IMR-90 (cell line): ENCODE data around the gene HSPB7. TPM values are rescaled to one million over a fixed set of nuclear protein-coding genes. Genes with fewer than 3 reads are reported as not detected.

Experiments
- ATAC-seq: fragments of 200-7000 bp; cut with Tn5 transposase; 2 replicates; pipeline ENCODE4 v1.9.1; 2020; ENCODE audit warnings: low read depth, mild to moderate bottlenecking, moderate library complexity
- BruUV-seq: library from RNA; stranded (reverse); fragments of 400-500 nt; replicated peaks from 2 replicates; lab custom pipeline; 2021; lab: Mats Ljungman, UMichigan
- CTCF ChIA-PET: fragments of 300-600 bp; formaldehyde crosslinking; extraction: SDS; loops from one replicate; lab custom pipeline; 2021; ENCODE audit warnings: antibody characterized with exemption; lab: Yijun Ruan, JAX
- POLR2A ChIA-PET: fragments of 300-600 bp; sonication (Branson Sonifier 250); formaldehyde crosslinking; loops from one replicate; lab custom pipeline; 2022; ENCODE audit warnings: antibody characterized with exemption; ENCODE audit not compliant: unreplicated experiment; lab: Charles Lee
- DNase-seq: peaks from one replicate; pipeline ENCODE4 v3.0.0; 2013
- H2AFZ ChIP-seq: replicated peaks from 2 replicates; pipeline ENCODE3; 2013; ENCODE audit warnings: low read length, mild to moderate bottlenecking; ENCODE audit not compliant: poor library complexity
- H2AK5ac ChIP-seq: 2 replicates; pipeline ENCODE4 v1.6.1; 2013; ENCODE audit warnings: low read depth, low read length, inconsistent platforms
- H2AK9ac ChIP-seq: replicated peaks from 2 replicates; pipeline ENCODE3; 2013; ENCODE audit warnings: mild to moderate bottlenecking, low read depth, low read length, moderate library complexity; ENCODE audit not compliant: poor library complexity
- H2BK120ac ChIP-seq: 2 replicates; pipeline ENCODE4 v1.6.1; 2013; ENCODE audit warnings: low read depth, low read length, inconsistent platforms
- H2BK15ac ChIP-seq: 3 replicates; pipeline ENCODE4 v1.6.1; 2013; ENCODE audit warnings: low read depth, low read length, inconsistent platforms
- H2BK20ac ChIP-seq: 2 replicates; pipeline ENCODE4 v1.6.1; 2013; ENCODE audit warnings: low read depth, mild to moderate bottlenecking, inconsistent platforms, low read length, moderate library complexity
- H2BK5ac ChIP-seq: 2 replicates; pipeline ENCODE4 v1.6.1; 2013; ENCODE audit warnings: mild to moderate bottlenecking, low read depth, low read length, inconsistent platforms; ENCODE audit not compliant: poor library complexity, severe bottlenecking
- H3K14ac ChIP-seq: replicated peaks from 2 replicates; pipeline ENCODE4 v1.6.1; 2013; ENCODE audit warnings: low read depth, low read length, inconsistent platforms
- H3K18ac ChIP-seq: 2 replicates; pipeline ENCODE4 v1.6.1; 2013; ENCODE audit warnings: low read depth, low read length, control low read depth
- H3K23ac ChIP-seq: 2 replicates; pipeline ENCODE4 v1.6.1; 2013; ENCODE audit warnings: low read depth, low read length, inconsistent platforms
- H3K27ac ChIP-seq: 2 replicates; pipeline ENCODE4 v1.5.1; 2013; ENCODE audit warnings: mild to moderate bottlenecking, control low read depth, low read length; ENCODE audit not compliant: insufficient read depth
- H3K27me3 ChIP-seq: 2 replicates; pipeline ENCODE4 v1.6.1; 2013; ENCODE audit warnings: low read length; ENCODE audit not compliant: control insufficient read depth, insufficient read depth
- H3K36me3 ChIP-seq: 2 replicates; pipeline ENCODE4 v1.6.1; 2013; ENCODE audit warnings: low read length, mixed read lengths; ENCODE audit not compliant: control insufficient read depth, insufficient read depth
- H3K4ac ChIP-seq: 2 replicates; pipeline ENCODE4 v1.6.1; 2013; ENCODE audit warnings: low read depth, low read length, inconsistent platforms
- H3K4me1 ChIP-seq: 2 replicates; pipeline ENCODE4 v1.6.1; 2013; ENCODE audit warnings: low read length, mixed read lengths; ENCODE audit not compliant: control insufficient read depth, insufficient read depth
- H3K4me2 ChIP-seq: 2 replicates; pipeline ENCODE4 v1.6.1; 2013; ENCODE audit warnings: low read depth, mild to moderate bottlenecking, control low read depth, low read length, moderate library complexity
- H3K4me3 ChIP-seq: 2 replicates; pipeline ENCODE4 v1.5.1; 2013; ENCODE audit warnings: low read depth, mild to moderate bottlenecking, control low read depth, low read length, moderate library complexity; ENCODE audit not compliant: insufficient read depth
- H3K56ac ChIP-seq: 2 replicates; pipeline ENCODE4 v1.6.1; 2013; ENCODE audit warnings: low read length, inconsistent platforms; ENCODE audit not compliant: insufficient read depth; ENCODE audit errors: extremely low read depth
- H3K79me1 ChIP-seq, 2 experiments: 2 replicates each; pipeline ENCODE4 v1.6.1; 2013; ENCODE audit warnings: low read length in 2 of 2, inconsistent platforms in 1 of 2, low read depth in 1 of 2
- H3K9ac ChIP-seq: 2 replicates; pipeline ENCODE4 v1.6.1; 2013; ENCODE audit warnings: low read depth, low read length, control low read depth
- H3K9me1 ChIP-seq: 2 replicates; pipeline ENCODE4 v1.6.1; 2013; ENCODE audit warnings: low read length, inconsistent platforms; ENCODE audit not compliant: insufficient read depth
- H3K9me3 ChIP-seq: 2 replicates; pipeline ENCODE4 v1.6.1; 2013; ENCODE audit warnings: low read length; ENCODE audit not compliant: control insufficient read depth, insufficient read depth
- H4K20me1 ChIP-seq: 2 replicates; pipeline ENCODE4 v1.6.1; 2013; ENCODE audit warnings: low read length, inconsistent platforms; ENCODE audit not compliant: insufficient read depth
- H4K5ac ChIP-seq: 2 replicates; pipeline ENCODE4 v1.6.1; 2013; ENCODE audit warnings: mild to moderate bottlenecking, low read depth, low read length, control low read depth
- H4K8ac ChIP-seq, 2 experiments: 2 replicates each; pipeline ENCODE4 v1.6.1; 2013; ENCODE audit warnings: low read depth in 2 of 2, low read length in 2 of 2, control low read depth in 1 of 2, inconsistent platforms in 1 of 2
- H4K91ac ChIP-seq: 2 replicates; pipeline ENCODE4 v1.6.1; 2013; ENCODE audit warnings: low read depth, low read length, inconsistent platforms; ENCODE audit not compliant: insufficient read depth
- BHLHE40 ChIP-seq: fragments of 150-350 bp; IDR thresholded peaks from 2 replicates; pipeline ENCODE4 v1.6.1; 2016; ENCODE audit warnings: mild to moderate bottlenecking, low read depth, low read length
- CEBPB ChIP-seq: IDR thresholded peaks from 2 replicates; pipeline ENCODE4 v1.6.1; 2012; ENCODE audit warnings: low read depth, low read length, improper control_type of control experiment
- ELK1 ChIP-seq: fragments of 150-350 bp; IDR thresholded peaks from 2 replicates; pipeline ENCODE4 v1.6.1; 2016; ENCODE audit warnings: low read depth, mild to moderate bottlenecking, low read length, moderate library complexity, borderline replicate concordance
- FOS ChIP-seq: fragments of 150-350 bp; IDR thresholded peaks from 2 replicates; pipeline ENCODE4 v1.6.1; 2016; ENCODE audit warnings: low read depth, low read length
- MAFK ChIP-seq: IDR thresholded peaks from 2 replicates; pipeline ENCODE4 v1.6.1; 2012; ENCODE audit warnings: low read depth, low read length, improper control_type of control experiment
- MAZ ChIP-seq: IDR thresholded peaks from 2 replicates; pipeline ENCODE4 v1.6.1; 2012; ENCODE audit warnings: low read depth, mild to moderate bottlenecking, low read length, improper control_type of control experiment, moderate library complexity, borderline replicate concordance
- MXI1 ChIP-seq: IDR thresholded peaks from 2 replicates; pipeline ENCODE4 v1.6.1; 2012; ENCODE audit warnings: low read depth, mild to moderate bottlenecking, low read length, moderate library complexity, borderline replicate concordance
- NFE2L2 ChIP-seq: fragments of 150-350 bp; IDR thresholded peaks from 2 replicates; pipeline ENCODE4 v1.6.1; 2016; ENCODE audit warnings: low read depth, mild to moderate bottlenecking, low read length
- POLR2A ChIP-seq: IDR thresholded peaks from 2 replicates; pipeline ENCODE4 v1.6.1; 2012; ENCODE audit warnings: mild to moderate bottlenecking, low read depth, low read length
- RAD21 ChIP-seq: IDR thresholded peaks from 2 replicates; pipeline ENCODE4 v1.6.1; 2012; ENCODE audit warnings: low read length, improper control_type of control experiment
- RFX5 ChIP-seq: IDR thresholded peaks from 2 replicates; pipeline ENCODE4 v1.8.0; 2012; ENCODE audit warnings: low read depth, mild to moderate bottlenecking, low read length, moderate library complexity
- SMC3 ChIP-seq: fragments of 150-350 bp; IDR thresholded peaks from 2 replicates; pipeline ENCODE4 v1.6.1; 2016; ENCODE audit warnings: low read depth, mild to moderate bottlenecking, antibody characterized with exemption, low read length, moderate library complexity
- WGBS, 2 experiments: methylation state at CpG; one replicate each; pipeline versions ENCODE4 v1.1.5 to v1.1.7; 2013; ENCODE audit warnings: missing lambda C conversion rate in 2 of 2; ENCODE audit not compliant: insufficient read length in 1 of 2; ENCODE audit errors: extremely low coverage in 2 of 2; 5-methylcytosine and 5-hydroxymethylcytosine counted together
- dilution Hi-C: fragments of 300-500 bp; cut with HindIII; formaldehyde crosslinking; loops from one replicate; pipeline ENCODE4 v1.14.3; 2018; ENCODE audit warnings: low sequenced_read_pairs; ENCODE audit not compliant: unreplicated experiment
- in situ Hi-C: fragments of 300-500 bp; cut with MboI; formaldehyde crosslinking; loops from 3 replicates; pipeline ENCODE4 v1.14.3; 2019; ENCODE audit warnings: low sequenced_read_pairs, inconsistent platforms, mixed read lengths
- intact Hi-C: fragments of 100-400 bp; cut with micrococcal nuclease; formaldehyde crosslinking; loops from 2 replicates; pipeline ENCODE4 v1.10.0; 2022
- polyA plus RNA-seq, 3 experiments: library from polyadenylated mRNA; depleted of rRNA; stranded (reverse); fragments of >200 nt; gene quantifications; 2 replicates each; pipeline ENCODE4 v1.2.3, GENCODE V29; 2012; ENCODE audit warnings: low replicate concordance in 1 of 3
- total RNA-seq: library from RNA; depleted of rRNA; stranded (reverse); fragments of >200 nt; gene quantifications from 2 replicates; pipeline ENCODE4 v1.2.3, GENCODE V29; 2012

Gene HSPB7
- total and polyA plus RNA-seq, 2 of the 4 experiments (the other 2 are of a cell fraction), result 0.54 to 3.0 TPM

DNA sequence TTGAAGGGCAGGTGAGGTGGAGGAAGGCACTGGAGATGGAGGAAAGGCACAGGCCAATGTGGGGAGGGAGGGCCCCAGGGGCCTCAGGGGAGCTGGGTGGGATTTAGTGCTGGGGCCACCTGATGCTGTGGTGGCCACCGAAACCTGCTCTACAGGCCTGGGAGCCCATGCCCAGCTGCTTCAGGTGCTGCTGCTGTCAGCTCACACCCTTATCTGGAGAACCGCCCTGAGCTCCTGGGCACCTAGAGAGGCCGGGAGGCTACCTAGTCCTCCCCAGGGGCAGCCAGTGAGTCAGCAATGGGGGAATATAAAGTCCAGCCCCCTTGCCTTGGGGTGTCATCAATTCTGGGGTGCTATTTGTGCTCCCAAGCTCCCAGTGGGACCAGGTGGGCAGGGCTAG, 43.4 kb upstream of the HSPB7 start:
- ChIA-PET POLR2A (no interaction called here), CTCF (no interaction called here)
- no TSS peak for BruUV-seq
- no peak overlapping the region for H3K4me2 ChIP-seq
- dilution Hi-C loops, result no loop called here
- no peak overlapping the region for H3K4me3 ChIP-seq
- H4K8ac ChIP-seq, result no peak overlapping the region
- in situ Hi-C loops, result no loop called here
- no peak overlapping the region for H2BK5ac ChIP-seq
- no peaks in the 10 kb centered on the region for H3K9me1 ChIP-seq
- no peaks in the 10 kb centered on the region for H3K9me3 ChIP-seq
- no peak overlapping the region for H3K23ac ChIP-seq
- H4K5ac ChIP-seq, result no peak overlapping the region
- H3K14ac ChIP-seq, result no peak overlapping the region
- peaks cover 46% of the 10 kb centered on the region for H3K27me3 ChIP-seq
- no peak overlapping the region for H3K27ac ChIP-seq
- H2BK15ac ChIP-seq, result no peak overlapping the region
- no peak for TF ChIP-seq ELK1
- TF ChIP-seq MXI1, result no peak
- TF ChIP-seq RAD21, result no peak
- TF ChIP-seq FOS, result no peak
- TF ChIP-seq MAZ, result no peak
- no peak for TF ChIP-seq RFX5
- no peak for TF ChIP-seq SMC3
- TF ChIP-seq POLR2A, result no peak
- no peak for TF ChIP-seq MAFK
- TF ChIP-seq CEBPB, result no peak
- TF ChIP-seq BHLHE40, result no peak
- TF ChIP-seq NFE2L2, result no peak
- H3K4me1 ChIP-seq, result no peaks in the 10 kb centered on the region
- intact Hi-C loops, result no loop called here
- H3K36me3 ChIP-seq, result no peaks in the 10 kb centered on the region
- H3K18ac ChIP-seq, result no peak overlapping the region
- H2BK20ac ChIP-seq, result no peak overlapping the region
- no peak overlapping the region for H2AK9ac ChIP-seq
- 67% methylated on average over 1 of the region's 3 CpGs; no CpG with 5 or more reads in 1 of the 2 experiments for WGBS, 2 experiments
- no peak overlapping the region for H3K4ac ChIP-seq
- no peak overlapping the region for H2AFZ ChIP-seq
- no peaks in the 10 kb centered on the region for H3K79me1 ChIP-seq
- no peaks in the 10 kb centered on the region; the same call in 1 of the 2 replicates for H4K20me1 ChIP-seq
- DNase-seq (no peak), ATAC-seq (no peak)
- no peak overlapping the region for H3K56ac ChIP-seq
- no peak overlapping the region for H2AK5ac ChIP-seq
- no peak overlapping the region for H2BK120ac ChIP-seq
- no peak overlapping the region for H4K91ac ChIP-seq
- H3K9ac ChIP-seq, result no peak overlapping the region
